Measurements from ENCODE around the gene LY9.

GRCh38 chr1:160850993-160851392, 55.0 kb downstream of the LY9 start:
- TF ChIP-seq, protein P1, sequence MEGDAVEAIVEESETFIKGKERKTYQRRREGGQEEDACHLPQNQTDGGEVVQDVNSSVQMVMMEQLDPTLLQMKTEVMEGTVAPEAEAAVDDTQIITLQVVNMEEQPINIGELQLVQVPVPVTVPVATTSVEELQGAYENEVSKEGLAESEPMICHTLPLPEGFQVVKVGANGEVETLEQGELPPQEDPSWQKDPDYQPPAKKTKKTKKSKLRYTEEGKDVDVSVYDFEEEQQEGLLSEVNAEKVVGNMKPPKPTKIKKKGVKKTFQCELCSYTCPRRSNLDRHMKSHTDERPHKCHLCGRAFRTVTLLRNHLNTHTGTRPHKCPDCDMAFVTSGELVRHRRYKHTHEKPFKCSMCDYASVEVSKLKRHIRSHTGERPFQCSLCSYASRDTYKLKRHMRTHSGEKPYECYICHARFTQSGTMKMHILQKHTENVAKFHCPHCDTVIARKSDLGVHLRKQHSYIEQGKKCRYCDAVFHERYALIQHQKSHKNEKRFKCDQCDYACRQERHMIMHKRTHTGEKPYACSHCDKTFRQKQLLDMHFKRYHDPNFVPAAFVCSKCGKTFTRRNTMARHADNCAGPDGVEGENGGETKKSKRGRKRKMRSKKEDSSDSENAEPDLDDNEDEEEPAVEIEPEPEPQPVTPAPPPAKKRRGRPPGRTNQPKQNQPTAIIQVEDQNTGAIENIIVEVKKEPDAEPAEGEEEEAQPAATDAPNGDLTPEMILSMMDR (IDR thresholded peaks at IDR 0.05), result no peak
- TF ChIP-seq POLR2A (IDR thresholded peaks at IDR 0.05), result no peak

Measured in thyroid gland (tissue), 4 donors.